ENCODE results near the gene NFE2L2.
"Not testable (repeated sequence)": the region's sequence is repeated elsewhere in the genome, so short reads cannot be mapped to it uniquely, and the experiment has no call there.

The NFE2L2 gene

GRCh38 chr2:177279847-177280246, 15.3 kb upstream of the NFE2L2 start:
- DNase-seq = no peak

GRCh38 chr2:177275743-177276055, 11.2 kb upstream of the NFE2L2 start:
- no peak for DNase-seq

DNA sequence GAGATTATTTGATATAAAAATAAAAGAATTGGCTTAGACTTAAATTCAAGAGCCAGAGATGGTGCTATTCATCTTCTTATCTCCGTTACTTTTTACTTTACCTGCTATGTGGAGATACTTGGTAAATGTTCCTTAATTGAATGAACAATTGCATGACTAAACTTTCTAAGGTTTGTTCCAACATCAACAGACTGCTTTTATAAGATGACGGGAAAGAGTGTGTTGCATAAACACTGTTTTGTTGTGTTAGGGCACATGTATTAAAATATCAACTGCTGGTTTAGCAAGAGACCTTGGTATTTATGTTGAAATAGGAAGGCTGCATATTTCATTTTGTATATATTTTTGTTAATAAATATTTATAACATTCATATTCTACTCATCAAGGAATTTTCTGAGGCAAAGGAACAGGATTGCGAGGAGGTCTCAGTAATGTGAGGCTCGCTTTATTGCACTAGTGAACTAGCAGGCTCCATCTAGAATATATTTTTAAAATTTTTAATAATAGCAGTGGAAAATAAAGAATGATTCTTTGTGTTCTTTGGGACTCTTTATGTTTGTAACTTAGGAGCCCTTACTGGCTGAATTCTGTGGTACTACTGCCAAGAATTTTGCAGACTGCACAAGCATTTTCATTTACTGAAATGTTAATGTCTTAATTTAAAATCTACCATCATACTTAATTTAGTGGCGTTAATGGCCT, 10.7 kb upstream of the NFE2L2 start:
- no peak for DNase-seq

GRCh38 chr2:177273408-177273807, 8.9 kb upstream of the NFE2L2 start:
- no peak for DNase-seq

GRCh38 chr2:177272765-177273164, 8.2 kb upstream of the NFE2L2 start:
- DNase-seq = no peak

- no peak for DNase-seq
These were observed 7.6 kb upstream of the NFE2L2 start for GRCh38 chr2:177271981-177272666.

- no peak for DNase-seq
These were observed 6.0 kb upstream of the NFE2L2 start for GRCh38 chr2:177270531-177270930.

DNA sequence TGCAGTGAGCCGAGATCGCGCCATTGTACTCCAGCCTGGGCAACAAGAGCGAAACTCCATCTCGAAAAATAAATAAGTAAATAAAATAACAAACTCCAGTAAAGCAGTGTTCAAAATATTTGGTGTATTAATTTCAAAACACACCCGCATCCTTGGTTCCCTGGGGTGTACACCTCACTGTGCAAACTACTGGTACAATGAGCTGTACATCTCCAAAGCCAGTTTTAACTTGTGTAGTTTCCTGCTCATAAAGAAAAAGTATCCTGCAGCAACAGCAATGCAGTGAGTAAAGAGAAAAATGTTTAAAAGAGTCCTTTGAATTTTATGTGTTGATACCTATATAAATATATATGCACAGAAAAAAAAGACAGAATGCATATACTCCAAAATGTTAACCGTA, 4.4 kb upstream of the NFE2L2 start:
- no peak for DNase-seq

DNA sequence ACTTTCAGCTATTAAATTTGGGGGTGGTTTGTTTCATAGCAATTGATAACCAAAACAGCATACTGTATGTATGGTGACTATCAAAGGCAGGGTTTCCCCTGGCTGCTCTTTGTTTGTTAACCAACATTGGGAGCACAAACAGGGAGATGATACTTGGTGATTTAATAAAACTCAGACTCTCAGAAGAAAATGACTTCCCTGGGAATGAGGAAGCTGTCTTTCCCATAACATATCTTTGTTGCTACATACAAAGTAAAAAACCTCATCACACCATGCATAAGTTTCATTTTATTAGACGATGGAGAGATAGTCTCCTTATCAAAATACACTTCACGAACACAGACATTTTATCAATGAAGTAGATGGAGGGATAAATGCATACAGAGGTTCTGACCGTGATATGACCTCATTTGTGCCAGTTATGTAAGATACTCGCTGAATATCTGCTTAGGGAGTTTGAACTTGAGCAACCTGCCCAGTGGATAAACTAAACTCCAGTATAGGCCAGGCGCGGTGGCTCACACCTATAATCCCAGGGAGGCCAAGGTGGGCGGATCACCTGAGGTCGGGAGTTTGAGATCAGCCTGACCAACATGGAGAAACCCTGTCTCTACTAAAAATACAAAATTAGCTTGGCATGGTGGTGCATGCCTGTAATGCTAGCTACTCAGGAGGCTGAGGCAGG, 3.8 kb upstream of the NFE2L2 start:
- DNase-seq = no peak

DNA sequence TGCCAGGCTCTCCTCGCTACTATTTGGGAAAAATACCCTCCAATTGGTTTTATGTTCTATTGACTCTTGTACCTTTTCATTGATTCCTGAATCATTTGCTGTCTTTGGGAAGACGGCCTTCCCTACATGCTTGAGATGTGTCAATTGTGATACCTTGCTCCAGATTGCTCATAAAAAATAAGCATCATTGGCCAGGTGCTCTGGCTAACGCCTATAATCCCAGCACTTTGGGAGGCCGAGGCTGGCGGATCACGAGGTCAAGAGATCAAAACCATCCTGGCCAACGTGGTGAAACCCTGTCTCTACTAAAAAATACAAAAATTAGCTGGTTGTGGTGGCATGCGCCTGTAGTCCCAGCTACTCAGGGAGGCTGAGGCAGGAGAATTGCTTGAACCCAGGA, 2.4 kb upstream of the NFE2L2 start:
- not testable (repeated sequence) for DNase-seq

GRCh38 chr2:177265824-177266817, 1.6 kb upstream of the NFE2L2 start:
- DNase-seq = peak in 1 of 2 donors; percentile 63

- no peak for DNase-seq
These were observed 276 bp downstream of the NFE2L2 start for GRCh38 chr2:177264209-177264692.

DNA sequence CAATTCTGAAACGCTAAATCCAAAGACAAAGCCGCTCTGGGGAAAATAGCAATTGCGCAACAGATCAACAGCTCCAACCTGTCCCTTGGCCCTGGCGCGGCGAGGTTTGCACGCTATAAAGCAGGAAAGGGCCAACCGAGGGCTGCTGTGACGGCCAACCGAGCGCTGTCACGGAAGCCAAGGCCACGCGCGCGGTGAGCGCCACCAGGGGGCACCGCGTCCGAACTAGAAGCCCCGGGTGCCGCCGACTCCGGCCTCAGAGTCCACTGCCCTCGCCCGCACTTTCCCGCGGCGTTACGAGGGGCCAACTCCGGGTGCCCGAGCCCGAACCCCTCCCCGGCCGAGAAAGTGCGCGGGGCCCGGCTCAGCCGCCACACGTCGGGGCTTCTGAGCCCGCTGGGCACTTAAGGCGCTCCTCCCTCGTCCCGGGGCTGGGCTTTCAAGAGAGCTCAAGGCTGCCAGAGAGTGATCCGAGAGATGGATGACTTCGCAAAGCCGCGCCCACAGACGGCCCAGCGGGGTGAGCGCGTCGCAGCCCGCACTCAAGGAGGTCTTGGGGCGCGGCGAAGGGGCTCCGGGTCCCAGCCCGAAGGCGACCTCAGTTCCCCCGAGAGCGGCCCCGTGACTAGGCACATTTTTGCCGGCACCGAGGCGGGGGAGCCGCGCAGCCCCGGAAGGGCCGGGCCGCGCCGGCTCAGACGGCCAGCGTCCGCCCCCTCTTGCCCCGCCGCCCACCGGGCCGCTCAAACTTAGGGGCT, 897 bp downstream of the NFE2L2 start:
- DNase-seq = peak; percentile 89 to 94

GRCh38 chr2:177262958-177263450, 1.5 kb downstream of the NFE2L2 start:
- no peak for DNase-seq

- no peak for DNase-seq
These were observed 2.4 kb downstream of the NFE2L2 start for GRCh38 chr2:177262092-177262491.

- DNase-seq = no peak
These were observed 3.1 kb downstream of the NFE2L2 start for GRCh38 chr2:177261116-177262060.

DNA sequence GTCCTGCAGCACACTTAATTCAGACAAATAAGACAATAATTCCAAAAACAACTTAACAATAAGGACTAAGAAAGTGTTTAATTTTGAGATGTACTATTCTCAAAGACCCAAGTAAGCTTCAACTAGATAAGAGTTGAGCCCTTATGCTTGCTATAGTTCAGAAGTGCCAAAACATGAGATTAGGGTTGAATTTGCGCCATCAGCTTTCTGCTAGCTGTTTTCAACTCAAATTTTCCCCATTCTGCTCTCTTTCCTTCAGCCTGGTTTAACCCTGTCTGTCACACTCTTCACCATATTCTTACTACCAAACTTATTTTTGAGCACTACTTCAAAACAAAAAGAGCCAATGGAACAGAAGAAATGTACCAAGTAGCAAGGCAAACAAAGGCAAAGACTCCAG, 4.1 kb downstream of the NFE2L2 start:
- DNase-seq = no peak

- no peak for DNase-seq
These were observed 6.5 kb downstream of the NFE2L2 start for GRCh38 chr2:177258059-177258458.

DNA sequence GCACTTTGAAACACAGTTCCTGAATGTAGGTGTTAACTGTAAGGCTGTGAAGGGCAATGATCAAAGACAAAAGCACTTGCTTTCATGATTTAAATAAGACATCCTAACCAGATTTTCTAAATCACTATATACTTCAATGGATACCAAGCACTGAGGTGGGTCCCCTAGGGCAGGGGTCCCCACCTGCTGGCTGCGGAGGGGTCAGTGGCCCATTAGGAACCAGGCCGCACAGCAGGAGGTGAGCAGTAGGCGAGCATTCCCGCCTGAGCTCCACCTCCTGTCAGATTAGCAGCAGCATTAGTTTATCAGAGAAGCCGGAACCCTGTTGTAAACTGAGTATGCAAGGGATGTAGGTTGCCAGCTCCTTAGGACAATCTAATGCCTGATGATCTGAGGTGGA, 7.1 kb downstream of the NFE2L2 start:
- DNase-seq = no peak

DNA sequence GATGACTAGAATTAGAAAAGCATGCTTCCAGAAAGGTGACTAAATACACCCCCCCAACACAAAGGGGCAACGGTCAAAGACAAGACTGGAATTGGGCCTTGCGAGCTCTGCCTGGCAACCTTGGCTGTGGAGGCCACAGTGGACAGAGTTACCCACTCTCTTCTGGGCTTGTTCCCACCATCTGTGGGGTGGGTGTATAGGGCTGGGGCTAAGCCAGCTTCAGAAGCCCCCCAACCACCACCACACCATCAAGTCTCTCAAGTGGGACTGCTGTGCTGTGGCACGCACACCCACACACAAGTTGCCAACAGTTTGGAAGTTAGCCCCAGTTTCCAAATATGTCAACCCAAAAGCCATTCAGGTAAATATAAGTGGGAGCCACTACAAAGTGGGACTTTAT, 7.8 kb downstream of the NFE2L2 start:
- DNase-seq = no peak

DNA sequence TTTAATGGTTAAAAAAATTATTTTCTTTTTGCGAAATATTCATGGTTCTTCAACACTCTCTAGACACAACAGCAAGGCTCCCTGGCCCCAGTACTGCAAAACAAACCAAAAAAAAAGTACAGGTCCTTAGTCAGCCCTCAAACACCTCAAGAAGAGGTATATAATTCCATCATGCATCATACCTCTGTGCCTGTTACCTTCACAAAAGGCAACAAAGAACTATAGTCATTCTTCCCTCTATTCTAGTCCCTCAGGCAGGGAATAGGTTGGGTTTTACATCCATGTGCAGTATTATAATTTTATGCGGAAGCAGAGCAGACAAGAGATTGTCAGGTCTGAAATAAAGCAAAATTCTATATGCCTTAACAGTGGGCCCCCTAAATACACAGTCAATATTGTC, 8.5 kb downstream of the NFE2L2 start:
- DNase-seq = no peak

Measured in CD4-positive, alpha-beta T cell treated with Interferon alpha-2 for 1 hour (primary cell).